ENCODE data around the gene EPC1. TPM values are rescaled to one million over a fixed set of nuclear protein-coding genes. Genes with fewer than 3 reads are reported as not detected.

The EPC1 gene
- total and polyA plus RNA-seq, 2 donors: 29.3 to 116 TPM

GRCh38 chr10:32333849-32334248, 13.1 kb downstream of the EPC1 start:
- no peaks in the 10 kb centered on the region for H3K36me3 ChIP-seq (ENCODE audit: insufficient read depth)
- peaks cover 2% of the 10 kb centered on the region for H3K4me1 ChIP-seq (ENCODE audit: insufficient read depth)
- no peak overlapping the region for H3K4me3 ChIP-seq (ENCODE audit: low read depth, low read length)
- no peak for DNase-seq (ENCODE audit: extremely low spot score)
- H3K27ac ChIP-seq (ENCODE audit: low read depth): no peak overlapping the region
- 79% methylated on average over 3 of the region's 3 CpGs for WGBS

GRCh38 chr10:32332299-32332750, 14.6 kb downstream of the EPC1 start:
- Histone ChIP-seq H3K27ac (ENCODE audit: low read depth) (no peak overlapping the region), H3K4me3 (ENCODE audit: low read depth, low read length) (no peak overlapping the region), H3K4me1 (ENCODE audit: insufficient read depth) (peaks cover 2% of the 10 kb centered on the region), H3K36me3 (ENCODE audit: insufficient read depth) (no peaks in the 10 kb centered on the region)
- WGBS: 28% methylated on average over 3 of the region's 3 CpGs
- no peak for DNase-seq (ENCODE audit: extremely low spot score)

GRCh38 chr10:32331606-32332005, 15.4 kb downstream of the EPC1 start:
- H3K4me1 ChIP-seq (ENCODE audit: insufficient read depth): peaks cover 2% of the 10 kb centered on the region
- H3K27ac ChIP-seq (ENCODE audit: low read depth): peak overlapping the region; percentile 10

GRCh38 chr10:32330214-32330613, 16.7 kb downstream of the EPC1 start:
- Histone ChIP-seq H3K36me3 (ENCODE audit: insufficient read depth) (no peaks in the 10 kb centered on the region), H3K27ac (ENCODE audit: low read depth) (no peak overlapping the region), H3K4me3 (ENCODE audit: low read depth, low read length) (no peak overlapping the region), H3K4me1 (ENCODE audit: insufficient read depth) (peaks cover 2% of the 10 kb centered on the region)
- no peak for DNase-seq (ENCODE audit: extremely low spot score)
- WGBS: 58% methylated on average over 2 of the region's 2 CpGs

More at GRCh38 chr10:32331606-32332005, 15.4 kb downstream of the EPC1 start:
- Histone ChIP-seq H3K36me3 (ENCODE audit: insufficient read depth) (no peaks in the 10 kb centered on the region), H3K4me3 (ENCODE audit: low read depth, low read length) (no peak overlapping the region)
- no peak for DNase-seq (ENCODE audit: extremely low spot score)

GRCh38 chr10:32329061-32329460, 17.9 kb downstream of the EPC1 start:
- no peak for DNase-seq (ENCODE audit: extremely low spot score)
- H3K27ac ChIP-seq (ENCODE audit: low read depth): no peak overlapping the region
- no peaks in the 10 kb centered on the region for H3K36me3 ChIP-seq (ENCODE audit: insufficient read depth)
- no peak overlapping the region for H3K4me3 ChIP-seq (ENCODE audit: low read depth, low read length)
- H3K4me1 ChIP-seq (ENCODE audit: insufficient read depth): peaks cover 2% of the 10 kb centered on the region
- 85% methylated on average over 1 of the region's 1 CpG for WGBS

GRCh38 chr10:32328499-32328898, 18.5 kb downstream of the EPC1 start:
- Histone ChIP-seq H3K4me1 (ENCODE audit: insufficient read depth) (peaks cover 2% of the 10 kb centered on the region), H3K27ac (ENCODE audit: low read depth) (no peak overlapping the region), H3K4me3 (ENCODE audit: low read depth, low read length) (no peak overlapping the region), H3K36me3 (ENCODE audit: insufficient read depth) (no peaks in the 10 kb centered on the region)
- 59% methylated on average over 3 of the region's 3 CpGs for WGBS
- no peak for DNase-seq (ENCODE audit: extremely low spot score)

- H3K4me1 ChIP-seq (ENCODE audit: insufficient read depth): peaks cover 2% of the 10 kb centered on the region
- H3K4me3 ChIP-seq (ENCODE audit: low read depth, low read length): no peak overlapping the region
- WGBS: 67% methylated on average over 1 of the region's 1 CpG
- no peak for DNase-seq (ENCODE audit: extremely low spot score)
- no peaks in the 10 kb centered on the region for H3K36me3 ChIP-seq (ENCODE audit: insufficient read depth)
- H3K27ac ChIP-seq (ENCODE audit: low read depth): no peak overlapping the region
Measured at GRCh38 chr10:32327364-32327691, 19.6 kb downstream of the EPC1 start.

GRCh38 chr10:32326680-32327363, 20.1 kb downstream of the EPC1 start:
- no peak for DNase-seq (ENCODE audit: extremely low spot score)
- Histone ChIP-seq H3K27ac (ENCODE audit: low read depth) (no peak overlapping the region), H3K4me3 (ENCODE audit: low read depth, low read length) (no peak overlapping the region), H3K4me1 (ENCODE audit: insufficient read depth) (peaks cover 2% of the 10 kb centered on the region), H3K36me3 (ENCODE audit: insufficient read depth) (no peaks in the 10 kb centered on the region)
- WGBS: 73% methylated on average over 4 of the region's 4 CpGs

GRCh38 chr10:32326119-32326518, 20.8 kb downstream of the EPC1 start:
- H3K4me1 ChIP-seq (ENCODE audit: insufficient read depth): peaks cover 2% of the 10 kb centered on the region
- H3K27ac ChIP-seq (ENCODE audit: low read depth): no peak overlapping the region
- no peak for DNase-seq (ENCODE audit: extremely low spot score)
- no peak overlapping the region for H3K4me3 ChIP-seq (ENCODE audit: low read depth, low read length)
- 58% methylated on average over 4 of the region's 4 CpGs for WGBS
- H3K36me3 ChIP-seq (ENCODE audit: insufficient read depth): no peaks in the 10 kb centered on the region

- Histone ChIP-seq H3K4me1 (ENCODE audit: insufficient read depth) (no peaks in the 10 kb centered on the region), H3K36me3 (ENCODE audit: insufficient read depth) (no peaks in the 10 kb centered on the region), H3K27ac (ENCODE audit: low read depth) (no peak overlapping the region), H3K4me3 (ENCODE audit: low read depth, low read length) (no peak overlapping the region)
- no peak for DNase-seq (ENCODE audit: extremely low spot score)
- WGBS: 73% methylated on average over 2 of the region's 2 CpGs
Measured at GRCh38 chr10:32323051-32323450, 23.9 kb downstream of the EPC1 start.

- Histone ChIP-seq H3K36me3 (ENCODE audit: insufficient read depth) (no peaks in the 10 kb centered on the region), H3K4me1 (ENCODE audit: insufficient read depth) (no peaks in the 10 kb centered on the region), H3K27ac (ENCODE audit: low read depth) (no peak overlapping the region), H3K4me3 (ENCODE audit: low read depth, low read length) (no peak overlapping the region)
- DNase-seq (ENCODE audit: extremely low spot score): no peak
- 88% methylated on average over 4 of the region's 4 CpGs for WGBS
Measured at GRCh38 chr10:32321016-32321631, 25.8 kb downstream of the EPC1 start.

- Histone ChIP-seq H3K4me1 (ENCODE audit: insufficient read depth) (peaks cover 2% of the 10 kb centered on the region), H3K4me3 (ENCODE audit: low read depth, low read length) (no peak overlapping the region), H3K36me3 (ENCODE audit: insufficient read depth) (peaks cover 1% of the 10 kb centered on the region), H3K27ac (ENCODE audit: low read depth) (no peak overlapping the region)
- DNase-seq (ENCODE audit: extremely low spot score): no peak
- WGBS: 78% methylated on average over 4 of the region's 4 CpGs
Measured at GRCh38 chr10:32318476-32318896, 28.5 kb downstream of the EPC1 start.

GRCh38 chr10:32317795-32318357, 29.1 kb downstream of the EPC1 start:
- 64% methylated on average over 6 of the region's 6 CpGs for WGBS
- peaks cover 2% of the 10 kb centered on the region for H3K4me1 ChIP-seq (ENCODE audit: insufficient read depth)
- no peak overlapping the region for H3K27ac ChIP-seq (ENCODE audit: low read depth)
- no peak overlapping the region for H3K4me3 ChIP-seq (ENCODE audit: low read depth, low read length)
- no peak for DNase-seq (ENCODE audit: extremely low spot score)
- peaks cover 1% of the 10 kb centered on the region for H3K36me3 ChIP-seq (ENCODE audit: insufficient read depth)

GRCh38 chr10:32315424-32315823, 31.5 kb downstream of the EPC1 start:
- H3K4me1 ChIP-seq (ENCODE audit: insufficient read depth): peaks cover 2% of the 10 kb centered on the region
- no peak for DNase-seq (ENCODE audit: extremely low spot score)
- H3K27ac ChIP-seq (ENCODE audit: low read depth): no peak overlapping the region
- 69% methylated on average over 3 of the region's 3 CpGs for WGBS
- no peak overlapping the region for H3K4me3 ChIP-seq (ENCODE audit: low read depth, low read length)
- peaks cover 1% of the 10 kb centered on the region for H3K36me3 ChIP-seq (ENCODE audit: insufficient read depth)

All from urinary bladder (tissue), 4 donors.